ENCODE data around the gene PGLYRP2.

PGLYRP2 gene

GRCh38 chr19:15439078-15439799 is 40.1 kb downstream of the PGLYRP2 start:
- ATAC-seq (ENCODE audit: low read depth) (no peak), DNase-seq (ENCODE audit: low spot score) (peak; percentile 58)
- Histone ChIP-seq H3K36me3 (ENCODE audit: low read depth) (no peaks in the 10 kb centered on the region), H3K27me3 (ENCODE audit: insufficient read depth, poor library complexity, severe bottlenecking) (no peaks in the 10 kb centered on the region), H3K27ac (ENCODE audit: poor library complexity, severe bottlenecking) (no peak overlapping the region), H3K9me3 (ENCODE audit: severe bottlenecking) (no peaks in the 10 kb centered on the region), H3K4me3 (ENCODE audit: severe bottlenecking) (no peak overlapping the region), H3K4me1 (ENCODE audit: insufficient read depth, poor library complexity, severe bottlenecking) (no peaks in the 10 kb centered on the region)
- TF ChIP-seq CTCF (IDR thresholded peaks at IDR 0.05; ENCODE audit: poor library complexity, severe bottlenecking) = no peak

GRCh38 chr19:15438577-15438976 is 40.7 kb downstream of the PGLYRP2 start:
- no peak overlapping the region for H3K27ac ChIP-seq (ENCODE audit: poor library complexity, severe bottlenecking)
- no peaks in the 10 kb centered on the region for H3K36me3 ChIP-seq (ENCODE audit: low read depth)
- H3K4me1 ChIP-seq (ENCODE audit: insufficient read depth, poor library complexity, severe bottlenecking) = no peaks in the 10 kb centered on the region
- H3K27me3 ChIP-seq (ENCODE audit: insufficient read depth, poor library complexity, severe bottlenecking) = no peaks in the 10 kb centered on the region
- H3K9me3 ChIP-seq (ENCODE audit: severe bottlenecking) = no peaks in the 10 kb centered on the region
- no peak for TF ChIP-seq CTCF (IDR thresholded peaks at IDR 0.05; ENCODE audit: poor library complexity, severe bottlenecking)
- DNase-seq (ENCODE audit: low spot score) = no peak
- no peak for ATAC-seq (ENCODE audit: low read depth)
- H3K4me3 ChIP-seq (ENCODE audit: severe bottlenecking) = no peak overlapping the region

GRCh38 chr19:15438124-15438496 is 41.2 kb downstream of the PGLYRP2 start:
- no peaks in the 10 kb centered on the region for H3K4me1 ChIP-seq (ENCODE audit: insufficient read depth, poor library complexity, severe bottlenecking)
- H3K27ac ChIP-seq (ENCODE audit: poor library complexity, severe bottlenecking) = no peak overlapping the region
- DNase-seq (ENCODE audit: low spot score) (no peak), ATAC-seq (ENCODE audit: low read depth) (no peak)
- no peak overlapping the region for H3K4me3 ChIP-seq (ENCODE audit: severe bottlenecking)
- H3K36me3 ChIP-seq (ENCODE audit: low read depth) = no peaks in the 10 kb centered on the region
- no peaks in the 10 kb centered on the region for H3K9me3 ChIP-seq (ENCODE audit: severe bottlenecking)
- H3K27me3 ChIP-seq (ENCODE audit: insufficient read depth, poor library complexity, severe bottlenecking) = no peaks in the 10 kb centered on the region
- TF ChIP-seq CTCF (IDR thresholded peaks at IDR 0.05; ENCODE audit: poor library complexity, severe bottlenecking) = no peak

- no peaks in the 10 kb centered on the region for H3K9me3 ChIP-seq (ENCODE audit: severe bottlenecking)
- DNase-seq (ENCODE audit: low spot score) (no peak), ATAC-seq (ENCODE audit: low read depth) (no peak)
- H3K4me3 ChIP-seq (ENCODE audit: severe bottlenecking) = no peak overlapping the region
- no peaks in the 10 kb centered on the region for H3K36me3 ChIP-seq (ENCODE audit: low read depth)
- no peaks in the 10 kb centered on the region for H3K27me3 ChIP-seq (ENCODE audit: insufficient read depth, poor library complexity, severe bottlenecking)
- H3K4me1 ChIP-seq (ENCODE audit: insufficient read depth, poor library complexity, severe bottlenecking) = no peaks in the 10 kb centered on the region
- TF ChIP-seq CTCF (IDR thresholded peaks at IDR 0.05; ENCODE audit: poor library complexity, severe bottlenecking) = no peak
- no peak overlapping the region for H3K27ac ChIP-seq (ENCODE audit: poor library complexity, severe bottlenecking)
Measured at GRCh38 chr19:15437355-15438123, 41.8 kb downstream of the PGLYRP2 start.

GRCh38 chr19:15436826-15437110 is 42.5 kb downstream of the PGLYRP2 start:
- ATAC-seq (ENCODE audit: low read depth) (no peak), DNase-seq (ENCODE audit: low spot score) (no peak)
- no peak for TF ChIP-seq CTCF (IDR thresholded peaks at IDR 0.05; ENCODE audit: poor library complexity, severe bottlenecking)
- Histone ChIP-seq H3K27me3 (ENCODE audit: insufficient read depth, poor library complexity, severe bottlenecking) (no peaks in the 10 kb centered on the region), H3K27ac (ENCODE audit: poor library complexity, severe bottlenecking) (no peak overlapping the region), H3K4me3 (ENCODE audit: severe bottlenecking) (no peak overlapping the region), H3K36me3 (ENCODE audit: low read depth) (no peaks in the 10 kb centered on the region), H3K9me3 (ENCODE audit: severe bottlenecking) (no peaks in the 10 kb centered on the region), H3K4me1 (ENCODE audit: insufficient read depth, poor library complexity, severe bottlenecking) (no peaks in the 10 kb centered on the region)
